DND-41 (cell line): ENCODE measurements around the gene MARS1.

ENCODE experiments used
- EZH2 ChIP-seq: IDR thresholded peaks from 3 replicates; pipeline ENCODE4 v1.6.1; 2012; ENCODE audit warnings: borderline replicate concordance, low read depth, mild to moderate bottlenecking, moderate library complexity, low read length, inconsistent platforms; ENCODE audit not compliant: severe bottlenecking
- TF ChIP-seq, protein P1 (sequence below): IDR thresholded peaks from 2 replicates; pipeline ENCODE4 v1.5.1; 2012; ENCODE audit warnings: borderline replicate concordance, low read length, moderate library complexity, mild to moderate bottlenecking; ENCODE audit not compliant: poor library complexity, severe bottlenecking; ENCODE audit errors: extremely low read depth

DNA sequence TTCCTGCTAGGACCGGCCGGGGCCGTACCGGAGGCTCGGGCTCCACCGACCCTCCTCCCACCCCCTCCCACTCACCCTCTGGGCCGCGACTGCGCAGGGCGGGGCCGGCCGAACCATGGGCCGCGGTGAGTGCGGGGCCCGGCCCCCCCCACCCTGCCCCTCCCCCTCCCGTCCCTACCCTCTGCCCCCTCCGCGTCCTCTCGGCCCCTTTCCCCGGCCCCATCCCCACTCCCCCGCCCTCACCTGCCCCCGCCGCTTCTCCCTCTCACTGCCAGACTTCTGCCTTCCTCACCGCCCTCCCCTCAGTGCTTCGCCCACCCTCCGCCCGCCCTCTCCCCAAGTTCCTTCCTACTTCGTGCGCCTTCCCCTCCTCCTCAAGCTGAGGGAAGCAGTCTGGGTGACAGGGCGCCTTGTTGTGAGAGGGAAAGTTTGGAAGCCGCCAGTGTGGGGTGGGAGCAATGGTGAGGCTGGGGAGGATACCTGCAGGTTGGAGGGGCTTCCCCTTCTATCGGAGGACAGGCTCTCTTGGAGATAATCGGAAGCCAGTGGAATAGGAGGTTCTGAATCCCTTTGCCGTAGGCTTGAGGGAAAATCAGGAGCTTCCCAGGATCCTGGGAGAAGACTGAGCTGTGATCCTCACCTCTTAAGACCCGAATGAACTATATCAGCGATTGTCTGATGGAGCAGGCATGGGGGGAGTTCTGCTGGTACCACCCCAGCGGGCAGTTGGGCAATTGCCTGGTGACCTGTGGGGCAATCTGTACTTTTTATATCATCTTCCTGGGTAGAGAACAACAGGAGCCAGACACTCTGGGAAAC, 35.2 kb downstream of the MARS1 start:
- TF ChIP-seq, protein P1, sequence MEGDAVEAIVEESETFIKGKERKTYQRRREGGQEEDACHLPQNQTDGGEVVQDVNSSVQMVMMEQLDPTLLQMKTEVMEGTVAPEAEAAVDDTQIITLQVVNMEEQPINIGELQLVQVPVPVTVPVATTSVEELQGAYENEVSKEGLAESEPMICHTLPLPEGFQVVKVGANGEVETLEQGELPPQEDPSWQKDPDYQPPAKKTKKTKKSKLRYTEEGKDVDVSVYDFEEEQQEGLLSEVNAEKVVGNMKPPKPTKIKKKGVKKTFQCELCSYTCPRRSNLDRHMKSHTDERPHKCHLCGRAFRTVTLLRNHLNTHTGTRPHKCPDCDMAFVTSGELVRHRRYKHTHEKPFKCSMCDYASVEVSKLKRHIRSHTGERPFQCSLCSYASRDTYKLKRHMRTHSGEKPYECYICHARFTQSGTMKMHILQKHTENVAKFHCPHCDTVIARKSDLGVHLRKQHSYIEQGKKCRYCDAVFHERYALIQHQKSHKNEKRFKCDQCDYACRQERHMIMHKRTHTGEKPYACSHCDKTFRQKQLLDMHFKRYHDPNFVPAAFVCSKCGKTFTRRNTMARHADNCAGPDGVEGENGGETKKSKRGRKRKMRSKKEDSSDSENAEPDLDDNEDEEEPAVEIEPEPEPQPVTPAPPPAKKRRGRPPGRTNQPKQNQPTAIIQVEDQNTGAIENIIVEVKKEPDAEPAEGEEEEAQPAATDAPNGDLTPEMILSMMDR, result no peak
- TF ChIP-seq EZH2, result no peak
